Astrocyte of the hippocampus (primary cell): Measurements from ENCODE around the gene TANC1.
"Not testable (repeated sequence)": the region's sequence is repeated elsewhere in the genome, so short reads cannot be mapped to it uniquely, and the experiment has no call there.

Experiments used
- DNase-seq: peaks from one replicate; pipeline ENCODE4 v3.0.0; 2011; ENCODE audit warnings: low read depth, low spot score

TANC1 gene

GRCh38 chr2:159029936-159030335, 61.5 kb downstream of the TANC1 start:
- peak; percentile 40 for DNase-seq

- DNase-seq: peak; percentile 84
These were observed 62.4 kb downstream of the TANC1 start for GRCh38 chr2:159030674-159031380.

GRCh38 chr2:159032146-159032545, 63.7 kb downstream of the TANC1 start:
- no peak for DNase-seq

GRCh38 chr2:159032580-159032979, 64.1 kb downstream of the TANC1 start:
- no peak for DNase-seq

- DNase-seq: no peak
These were observed 66.3 kb downstream of the TANC1 start for GRCh38 chr2:159034713-159035112.

GRCh38 chr2:159035790-159036411, 67.5 kb downstream of the TANC1 start:
- DNase-seq: peak; percentile 80

- DNase-seq: not testable (repeated sequence)
These were observed 68.0 kb downstream of the TANC1 start for GRCh38 chr2:159036461-159036860.

- DNase-seq: not testable (repeated sequence)
These were observed 72.9 kb downstream of the TANC1 start for GRCh38 chr2:159041328-159041727.

GRCh38 chr2:159042115-159042850, 73.8 kb downstream of the TANC1 start:
- no peak for DNase-seq

GRCh38 chr2:159043710-159044109, 75.3 kb downstream of the TANC1 start:
- DNase-seq: no peak

- DNase-seq: peak; percentile 58
These were observed 76.4 kb downstream of the TANC1 start for GRCh38 chr2:159044804-159045286.

GRCh38 chr2:159045545-159046454, 77.4 kb downstream of the TANC1 start:
- DNase-seq: peak; percentile 43

- peak; percentile 82 for DNase-seq
These were observed 78.5 kb downstream of the TANC1 start for GRCh38 chr2:159046966-159047365.

GRCh38 chr2:159050426-159050825, 82.0 kb downstream of the TANC1 start:
- DNase-seq: no peak

GRCh38 chr2:159051133-159051532, 82.7 kb downstream of the TANC1 start:
- DNase-seq: no peak

GRCh38 chr2:159051661-159052060, 83.2 kb downstream of the TANC1 start:
- DNase-seq: no peak

GRCh38 chr2:159052157-159052601, 83.7 kb downstream of the TANC1 start:
- DNase-seq: no peak

GRCh38 chr2:159053161-159054031, 85.0 kb downstream of the TANC1 start:
- DNase-seq: peak; percentile 81

- no peak for DNase-seq
These were observed 85.5 kb downstream of the TANC1 start for GRCh38 chr2:159054032-159054334.

- no peak for DNase-seq
These were observed 86.5 kb downstream of the TANC1 start for GRCh38 chr2:159054985-159055384.

GRCh38 chr2:159060518-159060917, 92.1 kb downstream of the TANC1 start:
- DNase-seq: no peak
